WTC11 (cell line): ENCODE data around the gene HTR3C. TPM values are rescaled to one million over a fixed set of nuclear protein-coding genes. Genes with fewer than 3 reads are reported as not detected.
A peak's percentile ranks its signal among the peaks of the same experiment; 100 is the strongest.

Experiments
- ATAC-seq: fragments of 200-7000 bp; cut with Tn5 transposase; 2 replicates; pipeline ENCODE4 v1.10.0; 2021; ENCODE audit warnings: mild to moderate bottlenecking, moderate library complexity
- CTCF ChIA-PET: fragments of 300-600 bp; sonication (Branson Sonifier 250); formaldehyde crosslinking; loops from one replicate; lab custom pipeline; 2021; ENCODE audit warnings: antibody characterized with exemption; lab: Charles Lee
- POLR2A ChIA-PET: fragments of 350-600 bp; sonication (Branson Sonifier 250); formaldehyde crosslinking; loops from one replicate; lab custom pipeline; 2021; ENCODE audit warnings: antibody characterized with exemption; lab: Charles Lee
- DNase-seq: peaks from one replicate; pipeline ENCODE4 v3.0.0; 2021; ENCODE audit warnings: low spot score
- H3K27ac Mint-ChIP-seq: 2 replicates; pipeline ENCODE4 v1.8.0; 2021; ENCODE audit warnings: mixed read lengths
- H3K27me3 Mint-ChIP-seq: 2 replicates; pipeline ENCODE4 v1.8.0; 2021; ENCODE audit warnings: low read depth, mild to moderate bottlenecking, moderate library complexity, mixed read lengths
- H3K36me3 Mint-ChIP-seq: 2 replicates; pipeline ENCODE4 v1.8.0; 2021; ENCODE audit warnings: mixed read lengths
- H3K4me1 Mint-ChIP-seq: 2 replicates; pipeline ENCODE4 v1.8.0; 2022; ENCODE audit warnings: mixed read lengths
- H3K4me3 Mint-ChIP-seq: 2 replicates; pipeline ENCODE4 v1.8.0; 2021; ENCODE audit warnings: mild to moderate bottlenecking, moderate library complexity, mixed read lengths
- H3K9me3 Mint-ChIP-seq: 2 replicates; pipeline ENCODE4 v1.8.0; 2021; ENCODE audit warnings: mixed read lengths
- AFF4 ChIP-seq: sonication (generic); formaldehyde crosslinking; IDR thresholded peaks from 2 replicates; pipeline ENCODE4 v1.8.1; 2023; ENCODE audit warnings: mild to moderate bottlenecking, missing genetic modification reagents, borderline replicate concordance
- CDX4 ChIP-seq: fragments of 250-450 bp; sonication (Bioruptor Pico); IDR thresholded peaks from 2 replicates; pipeline ENCODE4 v1.9.0; 2021; ENCODE audit warnings: moderate library complexity, mild to moderate bottlenecking, inconsistent platforms, borderline replicate concordance
- CREM ChIP-seq: sonication (generic); formaldehyde crosslinking; IDR thresholded peaks from 2 replicates; pipeline ENCODE4 v1.8.1; 2022; ENCODE audit warnings: mild to moderate bottlenecking, missing genetic modification reagents, moderate library complexity
- CTCF ChIP-seq: fragments of 200-600 bp; IDR thresholded peaks from 2 replicates; pipeline ENCODE4 v1.8.0; 2022; ENCODE audit warnings: antibody characterized with exemption
- EMX1 ChIP-seq: fragments of 250-450 bp; sonication (Bioruptor Pico); IDR thresholded peaks from 2 replicates; pipeline ENCODE4 v1.8.0; 2021; ENCODE audit warnings: mild to moderate bottlenecking
- ETV6 ChIP-seq: sonication (generic); formaldehyde crosslinking; IDR thresholded peaks from 2 replicates; pipeline ENCODE4 v1.8.1; 2022; ENCODE audit warnings: mild to moderate bottlenecking, missing genetic modification reagents
- HMGXB4 ChIP-seq: sonication (generic); formaldehyde crosslinking; IDR thresholded peaks from 2 replicates; pipeline ENCODE4 v1.8.1; 2023; ENCODE audit warnings: mild to moderate bottlenecking, moderate library complexity, missing genetic modification reagents
- JAZF1 ChIP-seq: fragments of 250-450 bp; sonication (Bioruptor Pico); IDR thresholded peaks from 2 replicates; pipeline ENCODE4 v1.9.0; 2021; ENCODE audit warnings: moderate library complexity, mild to moderate bottlenecking, inconsistent platforms
- JUN ChIP-seq: sonication (generic); formaldehyde crosslinking; IDR thresholded peaks from 2 replicates; pipeline ENCODE4 v1.8.0; 2023; ENCODE audit warnings: mild to moderate bottlenecking, missing genetic modification reagents
- KAT7 ChIP-seq: sonication (generic); formaldehyde crosslinking; IDR thresholded peaks from 2 replicates; pipeline ENCODE4 v1.8.1; 2023; ENCODE audit warnings: missing genetic modification reagents, mild to moderate bottlenecking, borderline replicate concordance
- MAX ChIP-seq: sonication (generic); formaldehyde crosslinking; IDR thresholded peaks from 2 replicates; pipeline ENCODE4 v1.8.0; 2022; ENCODE audit warnings: mild to moderate bottlenecking, missing genetic modification reagents
- MYBL2 ChIP-seq: sonication (generic); formaldehyde crosslinking; IDR thresholded peaks from 2 replicates; pipeline ENCODE4 v1.8.1; 2023; ENCODE audit warnings: mild to moderate bottlenecking, moderate library complexity, missing genetic modification reagents
- NFE2L1 ChIP-seq: sonication (generic); formaldehyde crosslinking; IDR thresholded peaks from 2 replicates; pipeline ENCODE4 v1.8.1; 2023; ENCODE audit warnings: missing genetic modification reagents
- SMAD3 ChIP-seq: sonication (generic); formaldehyde crosslinking; IDR thresholded peaks from 2 replicates; pipeline ENCODE4 v1.8.0; 2022; ENCODE audit warnings: missing genetic modification reagents, mild to moderate bottlenecking, borderline replicate concordance
- SMAD4 ChIP-seq: sonication (generic); formaldehyde crosslinking; IDR thresholded peaks from 2 replicates; pipeline ENCODE4 v1.8.0; 2022; ENCODE audit warnings: mild to moderate bottlenecking, missing genetic modification reagents
- STAT6 ChIP-seq: sonication (generic); formaldehyde crosslinking; conservative IDR thresholded peaks from 2 replicates; pipeline ENCODE4 v1.8.1; 2023; ENCODE audit warnings: mild to moderate bottlenecking, low read depth, missing genetic modification reagents, moderate library complexity
- TEAD1 ChIP-seq: sonication (generic); formaldehyde crosslinking; IDR thresholded peaks from 2 replicates; pipeline ENCODE4 v1.8.0; 2022; ENCODE audit warnings: mild to moderate bottlenecking, missing genetic modification reagents
- total RNA-seq: library from RNA; stranded (reverse); gene quantifications from 3 replicates; pipeline ENCODE4 v1.2.3, GENCODE V29; 2021

Gene HTR3C
- total RNA-seq, 1 experiment from 2014 or later, result not detected

- TF ChIP-seq CDX4, result no peak
- peak; percentile 61; the same call in 1 of the 2 replicates for TF ChIP-seq JUN (CRISPR knock-in tag)
- peak; percentile 89 for TF ChIP-seq EMX1
- peak; percentile 99 for TF ChIP-seq CTCF
- TF ChIP-seq KAT7 (CRISPR knock-in tag), result peak; percentile 41; the same call in 1 of the 2 replicates
- no peak for TF ChIP-seq AFF4 (CRISPR knock-in tag)
- TF ChIP-seq JAZF1, result no peak
Measured at GRCh38 chr3:184016811-184017671, 35.8 kb upstream of the HTR3C start (continued).

GRCh38 chr3:184017672-184018423 is 35.0 kb upstream of the HTR3C start, which contains the start of gene ABCC5:
Gene ABCC5, minus strand, starts transcription at chr3:184017884. Its CDS starts 3,492 bp downstream, at chr3:184014392.
- CTCF ChIA-PET, result interaction anchor here (0.5 to 4.1 kb wide), 15 partner anchors 11 to 1044 kb away, joined by 3 to 37 read pairs (median 4); partner anchors contain the start of genes CAMK2N2, EEF1AKMT4, EIF2B5 and PARL
- Mint-ChIP-seq H3K4me1 (peaks cover 22% of the 10 kb centered on the region), H3K4me3 (peak within 1 kb of the TSS; percentile 99), H3K36me3 (peaks cover 9% of the 10 kb centered on the region), H3K9me3 (no peaks in the 10 kb centered on the region), H3K27ac (peak within 1 kb of the TSS; percentile 96), H3K27me3 (no peaks in the 10 kb centered on the region)
- DNase-seq (peak; percentile 94), ATAC-seq (peak; percentile 98)
- POLR2A ChIA-PET, result interaction anchor here (0.6 to 0.7 kb wide), 3 partner anchors 10 to 159 kb away, joined by 3 read pairs; no protein-coding TSS in a partner anchor
- TF ChIP-seq HMGXB4 (CRISPR knock-in tag), result peak; percentile 87
- 0 out of 2 replicates have a peak, but pooled peaks have one; percentile 38 for TF ChIP-seq CREM
- TF ChIP-seq MYBL2 (CRISPR knock-in tag), result peak; percentile 47; the same call in 1 of the 2 replicates
- 0 out of 2 replicates have a peak, but pooled peaks have one; percentile 37 for TF ChIP-seq NFE2L1 (CRISPR knock-in tag)
- TF ChIP-seq ETV6 (CRISPR knock-in tag), result peak; percentile 38; the same call in 1 of the 2 replicates
- peak; percentile 77; the same call in 1 of the 2 replicates for TF ChIP-seq KAT7 (CRISPR knock-in tag)
- peak; percentile 65 for TF ChIP-seq MAX (CRISPR knock-in tag)
- TF ChIP-seq STAT6 (CRISPR knock-in tag), result no peak
- no peak for TF ChIP-seq SMAD4 (CRISPR knock-in tag)
- TF ChIP-seq TEAD1 (CRISPR knock-in tag), result 0 out of 2 replicates have a peak, but pooled peaks have one; percentile 60
- peak; percentile 47; the same call in 1 of the 2 replicates for TF ChIP-seq SMAD3 (CRISPR knock-in tag)
- TF ChIP-seq JAZF1, result no peak
- TF ChIP-seq AFF4 (CRISPR knock-in tag), result no peak
